Body of pancreas (tissue), 4 donors: ENCODE measurements around the gene ELOVL7.

Source experiments
- CTCF ChIP-seq, 7 experiments: fragments of 450-650 bp in 4 of 7; fragments of 200-600 bp in 3 of 7; sonication (generic) in 3 of 7; IDR thresholded peaks; one replicate each; pipeline ENCODE4 v1.5.1; 2016 to 2019; ENCODE audit warnings: antibody characterized with exemption in 7 of 7
- POLR2A ChIP-seq, 3 donors: fragments of 450-650 bp; IDR thresholded peaks; one replicate each; pipeline ENCODE4 v1.6.1; 2016; ENCODE audit warnings: antibody characterized with exemption in 3 of 3, mild to moderate bottlenecking in 2 of 3

GRCh38 chr5:60789551-60789950, 54.5 kb downstream of the ELOVL7 start:
- TF ChIP-seq CTCF (IDR thresholded peaks at IDR 0.05) (no peak), POLR2A (IDR thresholded peaks at IDR 0.05) (no peak)
